Kidney (tissue), 14 donors: ENCODE results near the gene COX7B2. TPM values are rescaled to one million over a fixed set of nuclear protein-coding genes. Genes with fewer than 3 reads are reported as not detected.

Source experiments
- DNase-seq, 5 donors: peaks; one replicate each; pipeline ENCODE4 v3.0.0-alpha.2; 2013 to 2020
- FAIRE-seq: peaks from 2 replicates; lab custom pipeline; 2012; peaks lifted over from hg19 to GRCh38; lab: Jason Lieb, UNC
- H3K27ac ChIP-seq, 2 donors: one replicate each; pipeline ENCODE4 v1.7.0; 2013; ENCODE audit warnings: low read depth in 2 of 2, low read length in 2 of 2, inconsistent platforms in 1 of 2
- H3K27me3 ChIP-seq: one replicate; pipeline ENCODE4 v1.7.1; 2013; ENCODE audit warnings: low read length, inconsistent platforms; ENCODE audit not compliant: control insufficient read depth, insufficient read depth
- H3K36me3 ChIP-seq, 3 donors: one replicate each; pipeline versions ENCODE4 v1.7.0 to v1.7.1; 2013; ENCODE audit warnings: low read length in 3 of 3, control low read depth in 1 of 3, inconsistent platforms in 1 of 3; ENCODE audit not compliant: insufficient read depth in 3 of 3, control insufficient read depth in 2 of 3
- H3K4me1 ChIP-seq, 3 donors: one replicate each; pipeline versions ENCODE4 v1.7.0 to v1.7.1; 2013; ENCODE audit warnings: low read length in 3 of 3, inconsistent platforms in 1 of 3, low read depth in 1 of 3; ENCODE audit not compliant: control insufficient read depth in 2 of 3, insufficient read depth in 2 of 3
- H3K4me3 ChIP-seq, 3 donors: one replicate each; pipeline versions ENCODE4 v1.7.0 to v1.8.1; 2013; ENCODE audit warnings: low read length in 3 of 3, control low read depth in 1 of 3, inconsistent platforms in 1 of 3
- H3K9ac ChIP-seq, 3 donors: one replicate each; pipeline versions ENCODE4 v1.7.0 to v1.7.1; 2013; ENCODE audit warnings: low read length in 3 of 3, control low read depth in 1 of 3, inconsistent platforms in 1 of 3
- H3K9me3 ChIP-seq, 3 donors: one replicate each; pipeline versions ENCODE4 v1.7.0 to v1.7.1; 2013; ENCODE audit warnings: low read length in 3 of 3, control low read depth in 1 of 3, inconsistent platforms in 1 of 3; ENCODE audit not compliant: control insufficient read depth in 2 of 3, insufficient read depth in 1 of 3
- CTCF ChIP-seq: IDR thresholded peaks from 3 replicates; pipeline ENCODE4 v1.5.1; 2012; ENCODE audit warnings: mild to moderate bottlenecking, moderate library complexity, borderline replicate concordance; ENCODE audit not compliant: insufficient read depth; ENCODE audit errors: extremely low read depth
- intact Hi-C: fragments of 100-400 bp; cut with DNase I; formaldehyde crosslinking; loops from one replicate; pipeline ENCODE4 v1.11.1; 2022
- polyA plus RNA-seq: library from polyadenylated mRNA; stranded (reverse); fragments of 350-450 nt; fragmentation: Illumina TruSeq; extraction: RNeasy Lipid Tissue Mini Kit (QIAGEN cat#74804); gene quantifications from one replicate; pipeline ENCODE4 v1.2.3, GENCODE V29; 2014; ENCODE audit warnings: low read depth, low replicate concordance; ENCODE audit not compliant: insufficient read depth
- total RNA-seq: library from RNA; stranded (reverse); fragmentation: NEBNext Ultra II Directional; extraction: Animal tissue kit (Norgen Biotek cat#: 25700); gene quantifications from one replicate; pipeline ENCODE4 v1.2.1, GENCODE V29; 2021
- donor health status: control.
- donor health status: control.
- donor health status: control.
- donor health status: control.
- donor health status: control.
- donor health status: DM: yes; HTN: yes; CAD: no.
- donor health status: Normal renal cell carcinoma (clear cell type).

COX7B2 gene
- total and polyA plus RNA-seq, 2 donors from 2014 or later, result not detected

GRCh38 chr4:46937493-46937892 is 28.4 kb upstream of the COX7B2 start:
- Histone ChIP-seq H3K4me1 (no peaks in the 10 kb centered on the region), H3K9ac (no peak overlapping the region), H3K4me3 (no peak overlapping the region), H3K27ac (no peak overlapping the region), H3K9me3 (no peaks in the 10 kb centered on the region), H3K27me3 (no peaks in the 10 kb centered on the region), H3K36me3 (no peaks in the 10 kb centered on the region)
- no peak for TF ChIP-seq CTCF
- DNase-seq (no peak), FAIRE-seq (no peak)
- intact Hi-C loops, result no loop called here

GRCh38 chr4:46934726-46935125 is 25.7 kb upstream of the COX7B2 start:
- Histone ChIP-seq H3K27ac (no peak overlapping the region), H3K4me3 (no peak overlapping the region), H3K36me3 (no peaks in the 10 kb centered on the region), H3K27me3 (no peaks in the 10 kb centered on the region), H3K9ac (no peak overlapping the region), H3K4me1 (no peaks in the 10 kb centered on the region), H3K9me3 (no peaks in the 10 kb centered on the region)
- FAIRE-seq, result no peak
- no peak for DNase-seq
- no peak for TF ChIP-seq CTCF
- intact Hi-C loops, result no loop called here

GRCh38 chr4:46933686-46934085 is 24.6 kb upstream of the COX7B2 start:
- Histone ChIP-seq H3K9ac (no peak overlapping the region), H3K4me1 (no peaks in the 10 kb centered on the region), H3K4me3 (no peak overlapping the region), H3K36me3 (no peaks in the 10 kb centered on the region), H3K27me3 (no peaks in the 10 kb centered on the region), H3K27ac (no peak overlapping the region), H3K9me3 (no peaks in the 10 kb centered on the region)
- intact Hi-C loops, result no loop called here
- no peak for TF ChIP-seq CTCF
- no peak for DNase-seq
- no peak for FAIRE-seq

GRCh38 chr4:46931981-46932380 is 22.9 kb upstream of the COX7B2 start:
- Histone ChIP-seq H3K4me3 (no peak overlapping the region), H3K9me3 (no peaks in the 10 kb centered on the region), H3K27ac (no peak overlapping the region), H3K36me3 (no peaks in the 10 kb centered on the region), H3K27me3 (no peaks in the 10 kb centered on the region), H3K9ac (no peak overlapping the region), H3K4me1 (no peaks in the 10 kb centered on the region)
- TF ChIP-seq CTCF, result peak; percentile 43
- peak in 3 of 5 donors; percentile 15 to 37 (median 33) for DNase-seq
- FAIRE-seq, result no peak
- intact Hi-C loops, result no loop called here
